Measurements from ENCODE around the gene C2orf92. TPM values are rescaled to one million over a fixed set of nuclear protein-coding genes. Genes with fewer than 3 reads are reported as not detected.

The C2orf92 gene
- polyA plus RNA-seq, 3 donors: 7.9 TPM; not detected in 2

DNA sequence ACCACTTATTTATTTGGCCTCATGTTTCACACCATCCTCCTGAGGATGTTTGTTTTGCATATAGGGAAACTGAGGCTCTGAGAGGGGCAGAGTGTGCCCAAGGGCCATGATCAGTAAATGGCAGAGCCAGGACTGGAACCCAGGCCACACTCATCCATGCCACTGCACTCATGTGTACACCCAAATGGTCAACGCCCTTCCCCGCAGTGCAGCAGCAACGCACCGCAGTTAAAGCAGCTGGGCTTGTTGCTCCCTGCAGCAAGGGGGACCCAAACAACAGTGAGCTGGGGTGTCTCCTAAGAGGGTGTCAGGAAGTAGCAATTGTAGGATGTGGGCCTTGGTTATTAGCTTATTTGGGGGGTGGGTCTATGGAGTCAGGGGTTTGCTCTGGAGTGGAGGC lies 80.5 kb downstream of the C2orf92 start:
- H3K27me3 ChIP-seq (ENCODE audit: control insufficient read depth in 2 of 2, insufficient read depth in 2 of 2, low read length in 2 of 2): no peaks in the 10 kb centered on the region
- no peak overlapping the region for H3K9ac ChIP-seq (ENCODE audit: insufficient read depth, low read length, poor library complexity, severe bottlenecking)
- no peak overlapping the region for H3K27ac ChIP-seq (ENCODE audit: low read depth in 1 of 2, low read length in 2 of 2)
- H3K79me2 ChIP-seq (ENCODE audit: insufficient read depth, low read length): no peaks in the 10 kb centered on the region
- intact Hi-C loops (cut with micrococcal nuclease): no loop called here
- peaks cover 11% of the 10 kb centered on the region for H3K4me1 Mint-ChIP-seq
- H3K9me3 ChIP-seq (replicated peaks in 1 of 2; ENCODE audit: control insufficient read depth in 1 of 2, insufficient read depth in 1 of 2, low read length in 2 of 2): peaks cover 8 to 13% of the 10 kb centered on the region in 2 donors
- peaks cover 13 to 56% of the 10 kb centered on the region in 2 donors for H3K36me3 ChIP-seq (replicated peaks in 1 of 2; ENCODE audit: control insufficient read depth in 1 of 2, insufficient read depth in 2 of 2, low read length in 2 of 2)
- TF ChIP-seq, protein P1, sequence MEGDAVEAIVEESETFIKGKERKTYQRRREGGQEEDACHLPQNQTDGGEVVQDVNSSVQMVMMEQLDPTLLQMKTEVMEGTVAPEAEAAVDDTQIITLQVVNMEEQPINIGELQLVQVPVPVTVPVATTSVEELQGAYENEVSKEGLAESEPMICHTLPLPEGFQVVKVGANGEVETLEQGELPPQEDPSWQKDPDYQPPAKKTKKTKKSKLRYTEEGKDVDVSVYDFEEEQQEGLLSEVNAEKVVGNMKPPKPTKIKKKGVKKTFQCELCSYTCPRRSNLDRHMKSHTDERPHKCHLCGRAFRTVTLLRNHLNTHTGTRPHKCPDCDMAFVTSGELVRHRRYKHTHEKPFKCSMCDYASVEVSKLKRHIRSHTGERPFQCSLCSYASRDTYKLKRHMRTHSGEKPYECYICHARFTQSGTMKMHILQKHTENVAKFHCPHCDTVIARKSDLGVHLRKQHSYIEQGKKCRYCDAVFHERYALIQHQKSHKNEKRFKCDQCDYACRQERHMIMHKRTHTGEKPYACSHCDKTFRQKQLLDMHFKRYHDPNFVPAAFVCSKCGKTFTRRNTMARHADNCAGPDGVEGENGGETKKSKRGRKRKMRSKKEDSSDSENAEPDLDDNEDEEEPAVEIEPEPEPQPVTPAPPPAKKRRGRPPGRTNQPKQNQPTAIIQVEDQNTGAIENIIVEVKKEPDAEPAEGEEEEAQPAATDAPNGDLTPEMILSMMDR (IDR thresholded peaks at IDR 0.05): no peak
- H3K4me3 Mint-ChIP-seq: no peak overlapping the region
- no peak overlapping the region for H3K4me3 ChIP-seq (replicated peaks in 1 of 3; ENCODE audit: low read depth in 2 of 3, low read length in 3 of 3)
- peaks cover 0 to 3% (median 2%) of the 10 kb centered on the region in 3 donors for H3K27me3 Mint-ChIP-seq (ENCODE audit: low read depth in 3 of 3)
- no peak overlapping the region for H3K4me2 ChIP-seq (replicated peaks; ENCODE audit: extremely low read depth, low read length, poor library complexity, severe bottlenecking)
- peaks cover 50 to 76% of the 10 kb centered on the region in 2 donors for H3K36me3 Mint-ChIP-seq
- peaks cover 6 to 14% (median 10%) of the 10 kb centered on the region in 7 donors for H3K9me3 Mint-ChIP-seq
- no peak for DNase-seq
- 95% methylated on average over 4 of the region's 4 CpGs for whole genome bisulfite sequencing (ENCODE audit: insufficient coverage)
- H4K20me1 ChIP-seq (ENCODE audit: insufficient read depth, low read length): no peaks in the 10 kb centered on the region
- H3K27ac Mint-ChIP-seq: no peak overlapping the region
- no peak overlapping the region for H2AFZ ChIP-seq (ENCODE audit: insufficient read depth, low read depth, low read length, poor library complexity, severe bottlenecking)
- peaks cover 4 to 8% of the 10 kb centered on the region in 2 donors for H3K4me1 ChIP-seq (ENCODE audit: control insufficient read depth in 1 of 2, insufficient read depth in 2 of 2, low read length in 2 of 2)

DNA sequence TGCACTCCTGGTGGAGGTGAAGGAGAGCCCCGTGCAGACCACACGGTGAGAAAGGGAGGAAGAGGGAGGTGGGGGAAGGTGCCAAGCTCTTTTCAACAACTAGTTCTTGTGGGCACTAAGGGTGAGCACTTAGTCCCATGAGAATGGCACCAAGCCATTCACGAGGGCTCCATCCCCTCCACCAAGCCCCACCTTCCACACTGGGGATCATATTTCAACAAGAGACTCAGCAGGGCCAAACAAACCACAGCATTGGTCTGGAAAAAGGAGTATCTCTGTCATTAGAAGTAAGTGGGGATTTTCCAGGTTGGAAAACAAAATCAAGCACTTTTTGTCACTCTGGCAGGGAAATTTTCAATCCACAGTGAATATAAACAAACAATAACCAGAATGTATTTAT lies 82.2 kb downstream of the C2orf92 start:
- WGBS (ENCODE audit: insufficient coverage): no CpG with 5 or more reads among the region's 3 CpGs
- Histone ChIP-seq H3K9me3 (replicated peaks in 1 of 2; ENCODE audit: control insufficient read depth in 1 of 2, insufficient read depth in 1 of 2, low read length in 2 of 2) (peaks cover 8 to 13% of the 10 kb centered on the region in 2 donors), H3K27me3 (ENCODE audit: control insufficient read depth in 2 of 2, insufficient read depth in 2 of 2, low read length in 2 of 2) (no peaks in the 10 kb centered on the region), H3K9ac (ENCODE audit: insufficient read depth, low read length, poor library complexity, severe bottlenecking) (no peak overlapping the region), H3K4me3 (replicated peaks in 1 of 3; ENCODE audit: low read depth in 2 of 3, low read length in 3 of 3) (no peak overlapping the region), H3K4me1 (ENCODE audit: control insufficient read depth in 1 of 2, insufficient read depth in 2 of 2, low read length in 2 of 2) (peaks cover 4 to 8% of the 10 kb centered on the region in 2 donors), H4K20me1 (ENCODE audit: insufficient read depth, low read length) (no peaks in the 10 kb centered on the region), H2AFZ (ENCODE audit: insufficient read depth, low read depth, low read length, poor library complexity, severe bottlenecking) (no peak overlapping the region), H3K4me2 (replicated peaks; ENCODE audit: extremely low read depth, low read length, poor library complexity, severe bottlenecking) (no peak overlapping the region), H3K27ac (ENCODE audit: low read depth in 1 of 2, low read length in 2 of 2) (no peak overlapping the region), H3K79me2 (ENCODE audit: insufficient read depth, low read length) (no peaks in the 10 kb centered on the region), H3K36me3 (replicated peaks in 1 of 2; ENCODE audit: control insufficient read depth in 1 of 2, insufficient read depth in 2 of 2, low read length in 2 of 2) (peaks cover 30 to 73% of the 10 kb centered on the region in 2 donors)
- TF ChIP-seq, protein P1 (IDR thresholded peaks at IDR 0.05): no peak
- no peak for DNase-seq
- peak overlapping the region in 2 of 7 donors; percentile 23 to 76 for H3K27ac Mint-ChIP-seq
- H3K9me3 Mint-ChIP-seq: peaks cover 6 to 14% (median 10%) of the 10 kb centered on the region in 7 donors
- H3K27me3 Mint-ChIP-seq (ENCODE audit: low read depth in 3 of 3): peaks cover 0 to 3% (median 1%) of the 10 kb centered on the region in 3 donors
- peaks cover 8% of the 10 kb centered on the region for H3K4me1 Mint-ChIP-seq
- H3K36me3 Mint-ChIP-seq: peaks cover 57 to 86% of the 10 kb centered on the region in 2 donors
- intact Hi-C loops (cut with micrococcal nuclease): no loop called here
- H3K4me3 Mint-ChIP-seq: no peak overlapping the region

Small RNA genes lying within 50 kb of the gene (small RNA-seq; reads per million reads assigned to genes)
- gene RNU4-8P (ENCODE audit: insufficient read length, low read depth): not detected

Other genes starting within 250 kb of the C2orf92 start
- gene ANKRD36B, start 79.8 kb upstream of the C2orf92 start, polyA plus RNA-seq: 1 to 10 TPM in 2 of 3 donors, under 1 TPM in 1; 0.73 to 3.1 (median 1.2) TPM
- 100 to 1,000 TPM; 215 to 598 (median 546) TPM for gene COX5B, start 23.7 kb upstream of the C2orf92 start, polyA plus RNA-seq
- 10 to 100 TPM in 1 of 3 donors, 1 to 10 TPM in 2; 8.9 to 64.4 (median 9.9) TPM for gene ACTR1B, start 5.7 kb upstream of the C2orf92 start, polyA plus RNA-seq
- under 1 TPM; 0.30 to 0.69 (median 0.38) TPM for gene ZAP70, start 43.9 kb downstream of the C2orf92 start, polyA plus RNA-seq